Astrocyte of the cerebellum (primary cell): Measurements from ENCODE around the gene SHISA6.

Source experiments
- DNase-seq: peaks from one replicate; pipeline ENCODE4 v3.0.0-alpha.2; 2011; ENCODE audit warnings: low read depth
- H3K4me3 ChIP-seq: 2 replicates; pipeline ENCODE4 v1.5.1; 2011; ENCODE audit warnings: mild to moderate bottlenecking, low read depth, low read length, moderate library complexity
- CTCF ChIP-seq: IDR thresholded peaks from 2 replicates; pipeline ENCODE4 v1.5.1; 2012; ENCODE audit warnings: low read length, low read depth, moderate library complexity, mild to moderate bottlenecking; ENCODE audit errors: missing control alignments
- in situ Hi-C: cut with HindIII; loops from 2 replicates; pipeline ENCODE4 v1.10.0; 2017; ENCODE audit warnings: low sequenced_read_pairs

Gene SHISA6

GRCh38 chr17:11486101-11486867, 245.3 kb downstream of the SHISA6 start:
- TF ChIP-seq CTCF: no peak
- no peak overlapping the region for H3K4me3 ChIP-seq
- no peak for DNase-seq
- in situ Hi-C loops: no loop called here

GRCh38 chr17:11486868-11487310, 245.9 kb downstream of the SHISA6 start:
- TF ChIP-seq CTCF: no peak
- in situ Hi-C loops: no loop called here
- no peak overlapping the region for H3K4me3 ChIP-seq

GRCh38 chr17:11487469-11487868, 246.5 kb downstream of the SHISA6 start:
- in situ Hi-C loops: no loop called here
- no peak overlapping the region for H3K4me3 ChIP-seq
- no peak for TF ChIP-seq CTCF
- DNase-seq: no peak

More at GRCh38 chr17:11486868-11487310, 245.9 kb downstream of the SHISA6 start:
- no peak for DNase-seq

DNA sequence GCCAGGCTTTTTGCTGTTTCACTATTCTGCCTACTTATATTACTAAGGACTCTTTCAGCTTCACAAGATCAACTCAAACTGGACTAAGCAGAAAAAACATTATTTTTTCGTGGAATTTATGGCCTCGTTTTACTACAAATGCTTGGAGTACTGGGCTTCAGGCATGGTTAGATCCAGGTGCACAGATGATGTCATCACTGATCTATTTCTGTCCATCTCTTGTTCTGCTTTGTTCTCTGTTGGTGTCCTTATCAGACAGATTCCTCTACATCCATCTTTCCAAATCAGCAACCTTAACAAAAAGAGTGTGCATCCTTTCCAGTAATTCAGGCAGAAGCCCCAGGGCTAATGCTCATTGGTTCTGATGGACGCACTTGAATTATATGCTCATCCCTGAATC, 247.4 kb downstream of the SHISA6 start:
- no peak for TF ChIP-seq CTCF
- no peak overlapping the region for H3K4me3 ChIP-seq
- DNase-seq: no peak
- in situ Hi-C loops: no loop called here

DNA sequence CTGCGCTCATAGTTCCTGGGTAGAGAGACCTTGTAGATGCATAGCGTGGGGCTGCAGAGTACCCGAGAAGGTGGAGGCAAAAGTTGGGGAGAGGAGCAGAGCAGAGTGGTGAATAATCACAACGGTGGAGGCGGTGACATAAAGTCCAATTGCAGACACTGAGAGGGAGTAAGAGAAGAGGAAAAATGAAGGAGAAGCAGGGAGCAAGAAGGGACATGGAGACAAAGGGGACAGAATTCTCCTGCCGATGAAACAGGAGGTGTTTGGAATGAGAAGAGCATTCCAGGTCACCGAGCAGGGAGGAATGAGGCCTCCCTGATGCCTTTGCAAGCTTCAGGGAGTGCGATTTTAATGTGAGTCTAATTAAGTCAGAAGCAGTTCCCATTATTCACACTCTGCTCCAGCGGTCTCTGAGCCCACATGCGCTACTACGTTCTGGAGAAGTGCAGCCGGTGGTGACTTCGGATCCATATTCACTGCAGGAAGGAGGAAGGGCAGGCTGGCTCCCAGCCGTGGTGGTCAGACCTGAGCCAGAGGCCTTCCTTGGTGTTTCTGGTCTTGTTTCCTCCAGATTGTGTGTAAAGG, 249.2 kb downstream of the SHISA6 start:
- DNase-seq: no peak
- H3K4me3 ChIP-seq: no peak overlapping the region
- TF ChIP-seq CTCF: no peak
- in situ Hi-C loops: no loop called here

DNA sequence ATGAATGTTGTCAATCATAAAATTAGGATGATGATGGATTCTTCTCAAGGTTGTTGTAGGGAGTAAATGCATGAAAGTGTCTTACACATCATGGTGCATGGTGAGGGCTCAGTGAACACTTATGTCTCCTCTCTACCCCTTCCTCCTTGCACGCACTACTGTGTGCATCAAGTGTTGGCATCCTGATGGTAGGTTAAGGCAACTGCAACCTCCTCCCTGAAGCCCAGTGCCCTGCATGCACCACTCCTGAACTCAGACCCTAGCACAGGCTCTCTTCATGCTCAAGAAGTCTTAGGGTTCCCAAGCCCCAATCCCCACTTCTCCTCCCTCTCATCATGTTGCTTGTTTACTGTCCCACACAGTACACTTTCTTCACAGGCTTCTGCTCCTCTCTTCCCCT, 251.5 kb downstream of the SHISA6 start:
- in situ Hi-C loops: no loop called here
- no peak for DNase-seq
- no peak for TF ChIP-seq CTCF
- H3K4me3 ChIP-seq: no peak overlapping the region
